ENCODE results near the gene DEGS2.

GRCh38 chr14:100190126-100190525 lies 30.7 kb upstream of the DEGS2 start:
- TF ChIP-seq CTCF (IDR thresholded peaks at IDR 0.05), result no peak
- TF ChIP-seq EZH2 (IDR thresholded peaks at IDR 0.05; ENCODE audit: borderline replicate concordance, insufficient read depth, low read depth, low read length, poor library complexity, severe bottlenecking), result no peak

All from B cell (primary cell).